CD4-positive, alpha-beta T cell (primary cell): ENCODE measurements around the gene NTM. TPM values are rescaled to one million over a fixed set of nuclear protein-coding genes. Genes with fewer than 3 reads are reported as not detected.

Experiments
- ATAC-seq: fragments of 200-7000 bp; cut with Tn5 transposase; one replicate; pipeline ENCODE4 v1.10.0; 2022; ENCODE audit warnings: mild to moderate bottlenecking; ENCODE audit not compliant: poor library complexity
- CTCF ChIA-PET: fragments of 350-600 bp; sonication (Branson Sonifier 250); formaldehyde crosslinking; loops from one replicate; lab custom pipeline; 2021; ENCODE audit warnings: antibody characterized with exemption, inconsistent platforms; lab: Charles Lee
- POLR2A ChIA-PET: fragments of 350-600 bp; sonication (Branson Sonifier 250); formaldehyde crosslinking; loops from one replicate; lab custom pipeline; 2021; ENCODE audit warnings: antibody characterized with exemption, inconsistent platforms; lab: Charles Lee
- DNase-seq, 14 experiments: peaks; one replicate each; pipeline ENCODE4 v3.0.0-alpha.2; 2013 to 2020; ENCODE audit warnings: mixed read lengths in 2 of 14
- H3K27ac ChIP-seq, 2 donors: one replicate each; pipeline versions ENCODE4 v1.5.1 to v1.7.0; 2013; ENCODE audit warnings: low read length in 2 of 2, low read depth in 1 of 2, mild to moderate bottlenecking in 1 of 2
- H3K27me3 ChIP-seq, 2 experiments: 1 replicate in 1 of 2; 2 replicates in 1 of 2; pipeline versions ENCODE4 v1.6.1 to v1.7.0; 2013; ENCODE audit warnings: low read length in 2 of 2, control low read depth in 1 of 2, mild to moderate bottlenecking in 1 of 2, moderate library complexity in 1 of 2; ENCODE audit not compliant: insufficient read depth in 2 of 2, control insufficient read depth in 1 of 2
- H3K36me3 ChIP-seq: one replicate; pipeline ENCODE4 v1.6.1; 2013; ENCODE audit warnings: low read length, control low read depth; ENCODE audit not compliant: insufficient read depth
- H3K4me1 ChIP-seq: one replicate; pipeline ENCODE4 v1.6.1; 2013; ENCODE audit warnings: low read length, control low read depth; ENCODE audit not compliant: insufficient read depth
- H3K4me3 ChIP-seq: one replicate; pipeline ENCODE4 v1.5.1; 2013; ENCODE audit warnings: mild to moderate bottlenecking, low read length, moderate library complexity
- H3K9me3 ChIP-seq, 2 experiments: 1 replicate in 1 of 2; 2 replicates in 1 of 2; pipeline versions ENCODE4 v1.6.1 to v1.7.0; 2013; ENCODE audit warnings: low read length in 2 of 2, mild to moderate bottlenecking in 2 of 2, control low read depth in 1 of 2, moderate library complexity in 1 of 2; ENCODE audit not compliant: control insufficient read depth in 1 of 2, insufficient read depth in 1 of 2
- H3K27ac Mint-ChIP-seq: one replicate; pipeline ENCODE4 v1.8.0; 2020; ENCODE audit warnings: mixed read lengths
- H3K27me3 Mint-ChIP-seq: one replicate; pipeline ENCODE4 v1.8.0; 2021; ENCODE audit warnings: mixed read lengths
- H3K36me3 Mint-ChIP-seq: one replicate; pipeline ENCODE4 v1.8.0; 2021; ENCODE audit warnings: low read depth, mixed read lengths
- H3K4me1 Mint-ChIP-seq: one replicate; pipeline ENCODE4 v1.8.0; 2021; ENCODE audit warnings: low read depth, mixed read lengths
- H3K4me3 Mint-ChIP-seq: one replicate; pipeline ENCODE4 v1.8.0; 2020; ENCODE audit warnings: mild to moderate bottlenecking, mixed read lengths
- H3K9me3 Mint-ChIP-seq: one replicate; pipeline ENCODE4 v1.8.0; 2020; ENCODE audit warnings: mixed read lengths
- CTCF ChIP-seq: fragments of 200-600 bp; IDR thresholded peaks from one replicate; pipeline ENCODE4 v1.8.0; 2022; ENCODE audit warnings: antibody characterized with exemption, mild to moderate bottlenecking
- intact Hi-C, 2 experiments: fragments of 100-400 bp; cut with DNase I in 1 of 2; cut with micrococcal nuclease in 1 of 2; formaldehyde crosslinking; loops; one replicate each; pipeline versions ENCODE4 v1.15.1 to v1.9.0; 2023 to 2025; cut with DNase I, micrococcal nuclease
- total RNA-seq, 174 experiments: library from RNA in 2 of 174; stranded (reverse) in 2 of 174; gene quantifications; one replicate each; pipeline ENCODE4 v1.2.3 and lab custom pipeline; 2021 to 2026

NTM gene
- total RNA-seq, 2 experiments from 2014 or later = not detected

DNA sequence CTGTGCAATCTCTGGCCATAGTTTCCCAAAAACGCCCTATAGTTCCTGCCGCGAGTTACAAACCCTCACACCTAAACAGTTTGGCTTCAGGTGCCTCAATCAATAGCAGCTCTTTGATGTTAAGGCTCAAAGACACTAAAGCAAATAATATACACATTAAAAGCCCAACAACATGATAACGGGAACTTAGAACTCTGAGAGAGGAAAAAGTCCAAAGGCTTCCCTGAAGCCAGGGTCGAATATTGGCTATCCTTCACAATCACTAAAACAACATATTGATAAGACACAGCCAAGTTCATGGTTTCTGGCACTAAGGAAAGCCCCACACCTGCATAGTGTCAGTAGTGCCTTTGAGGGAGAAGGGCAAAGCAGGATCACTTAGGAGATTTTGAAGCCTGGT is 54.9 kb downstream of the NTM start:
- Histone ChIP-seq H3K27me3 (no peaks in the 10 kb centered on the region), H3K9me3 (peaks cover 0 to 14% of the 10 kb centered on the region in 2 experiments), H3K4me1 (no peaks in the 10 kb centered on the region), H3K4me3 (no peak overlapping the region), H3K27ac (no peak overlapping the region), H3K36me3 (no peaks in the 10 kb centered on the region)
- ATAC-seq (no peak), DNase-seq (no peak)
- TF ChIP-seq CTCF = no peak
- ChIA-PET POLR2A (no interaction called here), CTCF (no interaction called here)
- Mint-ChIP-seq H3K4me3 (no peak overlapping the region), H3K4me1 (no peaks in the 10 kb centered on the region), H3K9me3 (peaks cover 5% of the 10 kb centered on the region), H3K27me3 (peaks cover 8% of the 10 kb centered on the region), H3K36me3 (no peaks in the 10 kb centered on the region), H3K27ac (no peak overlapping the region)
- intact Hi-C loops = loop anchor here in 1 of 2 experiments (10.0 kb wide), 1 partner anchor 60 kb away; no protein-coding TSS in a partner anchor

DNA sequence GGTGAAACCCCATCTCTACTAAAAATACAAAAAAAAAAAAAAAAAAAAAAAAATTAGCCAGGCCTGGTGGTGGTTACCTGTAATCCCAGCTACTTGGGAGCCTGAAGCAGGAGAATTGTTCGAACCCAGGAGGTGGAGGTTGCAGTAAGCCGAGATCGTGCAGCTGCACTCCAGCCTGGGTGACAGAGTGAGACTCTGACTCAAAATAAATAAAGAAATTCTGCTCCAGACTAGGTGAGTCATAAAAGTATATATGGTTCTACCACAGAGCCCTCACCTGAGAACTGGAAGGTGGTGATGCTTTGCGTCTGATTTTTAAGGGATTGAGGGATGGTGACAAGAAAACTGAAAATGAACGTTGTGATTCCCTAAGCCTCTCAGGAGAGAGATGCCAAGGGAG is 58.4 kb downstream of the NTM start:
- H3K27ac Mint-ChIP-seq = no peak overlapping the region
- H3K4me3 ChIP-seq = no peak overlapping the region
- H3K9me3 Mint-ChIP-seq = peaks cover 4% of the 10 kb centered on the region
- no peak overlapping the region for H3K4me3 Mint-ChIP-seq
- no peak overlapping the region for H3K27ac ChIP-seq
- H3K27me3 ChIP-seq = no peaks in the 10 kb centered on the region
- peaks cover 0 to 9% of the 10 kb centered on the region in 2 experiments for H3K9me3 ChIP-seq
- CTCF ChIA-PET = no interaction called here
- H3K4me1 Mint-ChIP-seq = no peaks in the 10 kb centered on the region
- H3K36me3 Mint-ChIP-seq = no peaks in the 10 kb centered on the region
- intact Hi-C loops = loop anchor here in 1 of 2 experiments (10.0 kb wide), 1 partner anchor 56 kb away; no protein-coding TSS in a partner anchor
- POLR2A ChIA-PET = no interaction called here
- ATAC-seq = no peak
- TF ChIP-seq CTCF = no peak
- H3K4me1 ChIP-seq = no peaks in the 10 kb centered on the region
- H3K27me3 Mint-ChIP-seq = peaks cover 8% of the 10 kb centered on the region
- no peaks in the 10 kb centered on the region for H3K36me3 ChIP-seq
- DNase-seq = no peak

- no peak overlapping the region for H3K4me3 Mint-ChIP-seq
- H3K9me3 ChIP-seq = peaks cover 0 to 9% of the 10 kb centered on the region in 2 experiments
- H3K9me3 Mint-ChIP-seq = peaks cover 10% of the 10 kb centered on the region
- ATAC-seq = no peak
- no peaks in the 10 kb centered on the region for H3K27me3 ChIP-seq
- POLR2A ChIA-PET = no interaction called here
- no peak for DNase-seq
- intact Hi-C loops = no loop called here
- H3K27ac ChIP-seq = no peak overlapping the region
- CTCF ChIA-PET = no interaction called here
- no peaks in the 10 kb centered on the region for H3K36me3 Mint-ChIP-seq
- no peaks in the 10 kb centered on the region for H3K4me1 Mint-ChIP-seq
- no peaks in the 10 kb centered on the region for H3K36me3 ChIP-seq
- H3K27me3 Mint-ChIP-seq = peaks cover 4% of the 10 kb centered on the region
- TF ChIP-seq CTCF = no peak
- H3K4me1 ChIP-seq = no peaks in the 10 kb centered on the region
- no peak overlapping the region for H3K4me3 ChIP-seq
- H3K27ac Mint-ChIP-seq = no peak overlapping the region
Observed at GRCh38 chr11:131430473-131431208, 60.2 kb downstream of the NTM start.
